Sciatic nerve (tissue), 2 donors: Measurements from ENCODE around the gene HPRT1. TPM values are rescaled to one million over a fixed set of nuclear protein-coding genes. Genes with fewer than 3 reads are reported as not detected.
"Not testable (repeated sequence)": the region's sequence is repeated elsewhere in the genome, so short reads cannot be mapped to it uniquely, and the experiment has no call there.

Experiments used
- ATAC-seq: fragments of 200-7000 bp; cut with Tn5 transposase; one replicate; pipeline ENCODE4 v1.9.1; 2020; ENCODE audit warnings: mild to moderate bottlenecking, moderate library complexity
- DNase-seq: peaks from one replicate; pipeline ENCODE4 v3.0.0-alpha.2; 2020; ENCODE audit warnings: low spot score
- intact Hi-C: fragments of 100-400 bp; cut with DNase I; formaldehyde crosslinking; loops from one replicate; pipeline ENCODE4 v1.14.2; 2022
- total RNA-seq: library from RNA; stranded (reverse); fragmentation: NEBNext Ultra II Directional; extraction: Animal tissue kit (Norgen Biotek cat#: 25700); gene quantifications from one replicate; pipeline ENCODE4 v1.2.1, GENCODE V29; 2021
- donor health status: DM: no; HTN: no; CAD: no.
- donor health status: DM: no; HTN: no; CAD: no.

The HPRT1 gene, protein sequence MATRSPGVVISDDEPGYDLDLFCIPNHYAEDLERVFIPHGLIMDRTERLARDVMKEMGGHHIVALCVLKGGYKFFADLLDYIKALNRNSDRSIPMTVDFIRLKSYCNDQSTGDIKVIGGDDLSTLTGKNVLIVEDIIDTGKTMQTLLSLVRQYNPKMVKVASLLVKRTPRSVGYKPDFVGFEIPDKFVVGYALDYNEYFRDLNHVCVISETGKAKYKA
- 16.2 TPM for total RNA-seq

- intact Hi-C loops = no loop called here
- peak; percentile 98 for ATAC-seq
- peak; percentile 87 for DNase-seq
These were observed at the start of gene HPRT1 for GRCh38 chrX:134460005-134460861. Gene HPRT1, plus strand, starts transcription at chrX:134460165. Its CDS starts 147 bp downstream, at chrX:134460312.

DNA sequence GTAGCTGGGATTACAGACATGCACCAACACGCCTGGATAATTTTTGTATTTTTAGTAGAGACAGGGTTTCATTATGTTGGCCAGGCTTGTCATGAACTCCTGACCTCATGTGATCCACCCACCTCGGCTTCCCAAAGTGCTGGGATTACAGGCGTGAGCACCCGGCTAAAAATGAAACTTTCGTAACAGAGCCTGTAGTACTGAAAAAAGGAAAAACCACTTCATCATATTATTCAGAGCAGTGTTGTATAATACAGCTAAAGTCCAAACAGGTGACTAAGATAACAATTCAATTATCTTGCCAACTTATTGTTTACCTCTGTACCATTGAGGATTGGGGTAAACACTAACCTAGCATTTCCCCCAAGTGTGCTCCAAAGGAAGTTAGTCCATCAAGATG, 43.9 kb upstream of the HPRT1 start:
- DNase-seq = no peak
- no peak for ATAC-seq
- intact Hi-C loops = no loop called here

DNA sequence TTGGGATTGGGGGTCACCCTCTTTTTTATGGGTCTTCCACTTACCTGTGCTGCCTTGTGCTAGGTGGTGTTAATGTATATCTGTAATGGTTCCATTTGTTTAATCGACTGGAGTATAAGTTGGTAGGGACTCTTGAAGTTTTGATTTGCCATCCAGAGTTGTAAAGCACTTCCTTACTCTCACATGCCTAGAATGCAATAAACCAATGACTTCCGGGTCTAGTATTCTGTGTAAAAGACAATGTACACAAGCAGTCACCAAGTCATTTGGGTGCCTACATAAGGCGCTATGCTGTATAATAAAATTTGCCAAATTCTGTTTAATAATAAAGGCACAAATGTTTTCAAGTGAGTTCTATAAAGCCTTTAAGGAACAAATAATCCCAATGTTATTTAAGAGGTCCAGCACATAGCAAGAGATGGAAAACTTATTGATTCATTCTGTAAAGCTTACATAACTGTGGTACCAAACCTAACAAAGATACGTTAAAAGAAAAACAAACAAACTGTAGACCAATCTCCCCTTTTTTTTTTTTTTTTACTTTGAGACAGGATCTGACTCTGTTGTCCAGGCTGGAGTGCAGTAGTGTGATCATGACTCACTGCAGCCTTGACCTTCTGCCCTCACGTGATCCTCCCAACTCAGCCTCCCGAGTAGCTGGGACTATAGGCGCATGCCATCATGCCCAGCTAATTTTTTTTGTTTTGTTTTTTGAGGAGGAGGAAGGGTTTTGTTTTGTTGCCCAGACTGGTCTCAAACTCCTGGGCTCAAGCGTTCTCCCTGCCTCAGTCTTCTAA, 41.5 kb upstream of the HPRT1 start:
- intact Hi-C loops = no loop called here
- no peak for DNase-seq
- ATAC-seq = no peak

DNA sequence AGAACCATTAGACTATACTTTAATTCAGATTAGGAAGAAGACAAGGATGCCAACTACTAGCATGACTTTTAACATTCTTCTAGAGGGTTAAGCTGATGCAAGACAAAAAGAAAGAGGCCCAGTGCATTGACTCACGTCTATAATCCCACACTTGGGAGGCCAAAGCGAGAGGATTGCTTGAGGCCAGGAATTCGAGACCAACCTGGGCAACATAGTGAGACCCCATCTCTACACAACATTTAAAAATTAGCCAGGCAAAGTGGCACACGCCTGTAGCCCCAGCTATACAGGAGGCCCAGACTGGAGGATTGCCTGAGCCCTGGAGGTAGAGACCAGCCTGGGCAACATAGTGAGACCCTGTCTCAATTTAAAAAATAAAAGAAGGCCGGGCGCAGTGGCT, 40.2 kb upstream of the HPRT1 start:
- intact Hi-C loops = no loop called here
- ATAC-seq (no peak), DNase-seq (no peak)

- no peak for DNase-seq
- intact Hi-C loops = no loop called here
- ATAC-seq = no peak
These were observed 36.4 kb upstream of the HPRT1 start for GRCh38 chrX:134423606-134424005.

GRCh38 chrX:134426281-134426680, 33.7 kb upstream of the HPRT1 start:
- intact Hi-C loops = no loop called here
- ATAC-seq = no peak
- no peak for DNase-seq

- DNase-seq (no peak), ATAC-seq (no peak)
- intact Hi-C loops = loop anchor here (5.0 kb wide), 1 partner anchor 755 kb away; no protein-coding TSS in a partner anchor
These were observed 28.1 kb upstream of the HPRT1 start for GRCh38 chrX:134431894-134432293.

- intact Hi-C loops = no loop called here
- no peak for DNase-seq
- ATAC-seq = no peak
These were observed 24.1 kb upstream of the HPRT1 start for GRCh38 chrX:134435894-134436293.

- ATAC-seq = no peak
- intact Hi-C loops = no loop called here
- no peak for DNase-seq
These were observed 16.9 kb upstream of the HPRT1 start for GRCh38 chrX:134443020-134443419.

- intact Hi-C loops = no loop called here
- DNase-seq (no peak), ATAC-seq (no peak)
These were observed 16.5 kb upstream of the HPRT1 start for GRCh38 chrX:134443461-134443860.

GRCh38 chrX:134444681-134445080, 15.3 kb upstream of the HPRT1 start:
- ATAC-seq = no peak
- DNase-seq = no peak
- intact Hi-C loops = no loop called here

GRCh38 chrX:134452596-134452995, 7.4 kb upstream of the HPRT1 start:
- intact Hi-C loops = no loop called here
- ATAC-seq (no peak), DNase-seq (no peak)

GRCh38 chrX:134453631-134454030, 6.3 kb upstream of the HPRT1 start:
- intact Hi-C loops = no loop called here
- ATAC-seq (no peak), DNase-seq (no peak)

DNA sequence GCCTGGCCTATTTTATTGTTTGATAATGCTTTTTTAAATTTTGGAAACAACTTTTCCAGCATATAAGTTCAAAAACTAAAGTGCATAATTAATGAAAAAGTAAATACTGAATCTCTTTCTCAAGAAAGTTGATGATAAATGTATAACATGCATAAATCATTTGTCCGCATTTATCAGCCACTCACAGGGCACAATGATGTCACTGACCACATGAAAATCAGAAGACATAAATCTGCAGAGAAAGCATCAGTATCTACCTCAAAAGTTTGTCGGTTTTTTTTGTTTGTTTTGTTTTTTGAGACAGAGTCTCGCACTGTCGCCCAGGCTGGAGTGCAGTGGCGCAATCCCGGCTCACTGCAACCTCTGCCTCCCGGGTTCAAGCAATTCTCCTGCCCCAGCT, 5.5 kb upstream of the HPRT1 start:
- DNase-seq = no peak
- intact Hi-C loops = no loop called here
- no peak for ATAC-seq

- intact Hi-C loops = no loop called here
- DNase-seq = no peak
- no peak for ATAC-seq
These were observed 2.3 kb upstream of the HPRT1 start for GRCh38 chrX:134457708-134458107.

DNA sequence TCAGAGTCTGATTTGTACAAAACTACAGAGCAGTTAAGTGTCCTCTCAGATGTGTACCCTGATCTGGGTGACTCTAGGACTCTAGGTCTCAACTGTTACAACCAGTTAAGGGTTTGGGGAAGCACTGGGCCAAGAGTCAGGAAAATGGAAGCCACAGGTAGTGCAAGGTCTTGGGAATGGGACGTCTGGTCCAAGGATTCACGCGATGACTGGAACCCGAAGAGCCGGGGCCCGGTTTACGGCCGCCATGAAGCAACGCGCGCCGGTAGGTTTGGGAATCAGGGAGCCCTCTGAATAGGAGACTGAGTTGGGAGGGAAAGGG, 321 bp upstream of the HPRT1 start:
- intact Hi-C loops = no loop called here
- DNase-seq (no peak), ATAC-seq (peak; percentile 27)

- ATAC-seq (peak; percentile 7), DNase-seq (no peak)
- intact Hi-C loops = no loop called here
These were observed 876 bp downstream of the HPRT1 start for GRCh38 chrX:134460862-134461220.

- DNase-seq (no peak), ATAC-seq (no peak)
- intact Hi-C loops = no loop called here
These were observed 1.5 kb downstream of the HPRT1 start for GRCh38 chrX:134461437-134461836.

GRCh38 chrX:134462927-134463326, 3.0 kb downstream of the HPRT1 start:
- ATAC-seq (no peak), DNase-seq (no peak)
- intact Hi-C loops = no loop called here

DNA sequence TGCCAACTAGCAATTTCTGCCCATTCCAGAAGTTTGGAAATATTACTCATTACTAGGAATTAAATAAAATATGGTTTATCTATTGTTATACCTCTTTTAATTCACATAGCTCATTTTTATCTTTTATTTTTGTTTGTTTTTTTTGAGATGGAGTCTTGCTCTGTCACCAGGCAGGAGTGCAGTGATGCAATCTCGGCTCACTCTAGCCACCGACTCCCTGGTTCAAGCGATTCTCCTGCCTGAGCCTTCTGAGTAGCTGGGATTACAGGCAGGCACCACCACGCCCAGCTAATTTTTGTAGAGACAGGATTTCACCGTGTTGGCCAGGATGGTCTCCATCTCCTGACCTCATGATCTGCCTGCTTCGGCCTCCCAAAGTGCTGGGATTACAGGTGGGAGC, 4.5 kb downstream of the HPRT1 start:
- ATAC-seq, intact Hi-C loops: not testable (repeated sequence)

More for the DNA sequence above, 4.5 kb downstream of the HPRT1 start:
- not testable (repeated sequence) for DNase-seq
